A673 (cell line): ENCODE measurements around the gene GCDH. TPM values are rescaled to one million over a fixed set of nuclear protein-coding genes. Genes with fewer than 3 reads are reported as not detected.

ENCODE experiments used
- BruUV-seq: library from RNA; stranded (reverse); fragments of 400-500 nt; replicated peaks from 2 replicates; lab custom pipeline; 2021; lab: Mats Ljungman, UMichigan
- CTCF ChIA-PET: fragments of 300-600 bp; sonication (Branson Sonifier 250); formaldehyde crosslinking; loops from one replicate; lab custom pipeline; 2022; ENCODE audit warnings: antibody characterized with exemption; lab: Charles Lee
- POLR2A ChIA-PET: fragments of 300-600 bp; sonication (Branson Sonifier 250); formaldehyde crosslinking; loops from one replicate; lab custom pipeline; 2022; ENCODE audit warnings: antibody characterized with exemption; ENCODE audit not compliant: low non-redundant PET; lab: Charles Lee
- DNase-seq: peaks from one replicate; pipeline ENCODE4 v3.0.0-alpha.2; 2015; ENCODE audit warnings: low spot score
- H3K27ac ChIP-seq: fragments of 200-600 bp; sonication (generic); 2 replicates; pipeline ENCODE4 v1.5.1; 2016; ENCODE audit warnings: mixed run types, low read depth, mild to moderate bottlenecking, mixed read lengths, antibody characterized with exemption, low read length; ENCODE audit not compliant: poor library complexity, severe bottlenecking
- H3K27me3 ChIP-seq: fragments of 200-600 bp; sonication (generic); replicated peaks from 2 replicates; pipeline ENCODE4 v1.6.1; 2017; ENCODE audit warnings: mixed run types, low read depth, mild to moderate bottlenecking, mixed read lengths, antibody characterized with exemption, low read length; ENCODE audit not compliant: insufficient read depth, poor library complexity
- H3K36me3 ChIP-seq: fragments of 200-600 bp; sonication (generic); 2 replicates; pipeline ENCODE4 v1.6.1; 2016; ENCODE audit warnings: mixed run types, mild to moderate bottlenecking, mixed read lengths, antibody characterized with exemption, low read length; ENCODE audit not compliant: insufficient read depth, poor library complexity, severe bottlenecking
- H3K4me1 ChIP-seq: fragments of 200-600 bp; sonication (generic); 2 replicates; pipeline ENCODE4 v1.6.1; 2017; ENCODE audit warnings: mixed run types, mild to moderate bottlenecking, mixed read lengths, antibody characterized with exemption, low read length; ENCODE audit not compliant: insufficient read depth, poor library complexity, severe bottlenecking
- H3K4me3 ChIP-seq: fragments of 200-600 bp; sonication (generic); 2 replicates; pipeline ENCODE4 v1.5.1; 2016; ENCODE audit warnings: low read depth, mixed run types, mild to moderate bottlenecking, mixed read lengths, low read length; ENCODE audit not compliant: poor library complexity, severe bottlenecking
- H3K9me3 ChIP-seq: fragments of 200-600 bp; sonication (generic); 2 replicates; pipeline ENCODE4 v1.6.1; 2016; ENCODE audit warnings: mixed run types, low read depth, mild to moderate bottlenecking, mixed read lengths, antibody characterized with exemption, low read length; ENCODE audit not compliant: poor library complexity, severe bottlenecking
- CTCF ChIP-seq: fragments of 300-800, 200-600 bp; sonication (generic); conservative IDR thresholded peaks from 2 replicates; pipeline ENCODE4 v1.5.1; 2017; ENCODE audit warnings: low read depth, mild to moderate bottlenecking, antibody characterized with exemption, low read length, moderate library complexity, mixed read lengths
- EZH2 ChIP-seq: fragments of 200-600 bp; sonication (generic); IDR thresholded peaks from 2 replicates; pipeline ENCODE4 v1.6.1; 2017; ENCODE audit warnings: borderline replicate concordance, low read depth, mild to moderate bottlenecking, mixed read lengths, antibody characterized with exemption, low read length; ENCODE audit not compliant: poor library complexity, severe bottlenecking
- intact Hi-C: fragments of 100-400 bp; cut with micrococcal nuclease; formaldehyde crosslinking; loops from one replicate; pipeline ENCODE4 v1.10.0; 2022; ENCODE audit not compliant: unreplicated experiment
- total RNA-seq: library from RNA; stranded (reverse); gene quantifications from 2 replicates; pipeline ENCODE4 v1.2.3, GENCODE V29; 2021

GCDH gene
- total RNA-seq, 1 experiment from 2014 or later, result 47.3 TPM

GRCh38 chr19:12873891-12874745, 16.8 kb upstream of the GCDH start:
- ChIA-PET POLR2A (no interaction called here), CTCF (no interaction called here)
- H3K27me3 ChIP-seq, result no peaks in the 10 kb centered on the region
- TF ChIP-seq EZH2, result no peak
- BruUV-seq, result no TSS peak
- no peaks in the 10 kb centered on the region for H3K9me3 ChIP-seq
- no peak overlapping the region for H3K27ac ChIP-seq
- H3K36me3 ChIP-seq, result peaks cover 14% of the 10 kb centered on the region
- no peak for DNase-seq
- H3K4me1 ChIP-seq, result no peaks in the 10 kb centered on the region
- no peak overlapping the region for H3K4me3 ChIP-seq
- intact Hi-C loops, result no loop called here

- no peaks in the 10 kb centered on the region for H3K27me3 ChIP-seq
- H3K4me3 ChIP-seq, result no peak overlapping the region
- no TSS peak for BruUV-seq
- H3K27ac ChIP-seq, result no peak overlapping the region
- no peaks in the 10 kb centered on the region for H3K4me1 ChIP-seq
- H3K9me3 ChIP-seq, result no peaks in the 10 kb centered on the region
- ChIA-PET CTCF (no interaction called here), POLR2A (no interaction called here)
- H3K36me3 ChIP-seq, result peaks cover 14% of the 10 kb centered on the region
- intact Hi-C loops, result no loop called here
- DNase-seq, result no peak
- no peak for TF ChIP-seq EZH2
Observed at GRCh38 chr19:12875086-12875485, 15.9 kb upstream of the GCDH start.

GRCh38 chr19:12880551-12881171, 10.3 kb upstream of the GCDH start:
- ChIA-PET POLR2A (interaction anchor here (0.5 to 1.3 kb wide), 3 partner anchors 10 to 163 kb away, joined by 7 to 9 read pairs (median 8); partner anchors contain the start of gene GCDH), CTCF (interaction anchor here (1.0 kb wide), 1 partner anchor 12 kb away, joined by 3 read pairs; no protein-coding TSS in a partner anchor)
- no peaks in the 10 kb centered on the region for H3K4me1 ChIP-seq
- peak; percentile 43 for DNase-seq
- intact Hi-C loops, result no loop called here
- H3K36me3 ChIP-seq, result peaks cover 10% of the 10 kb centered on the region
- no peaks in the 10 kb centered on the region for H3K27me3 ChIP-seq
- peaks cover 12% of the 10 kb centered on the region for H3K9me3 ChIP-seq
- H3K4me3 ChIP-seq, result peak overlapping the region; percentile 82
- peak overlapping the region; percentile 81 for H3K27ac ChIP-seq
- TF ChIP-seq CTCF (no peak), EZH2 (no peak)
- no TSS peak for BruUV-seq
